ENCODE data around the gene TNFRSF12A.

- TF ChIP-seq CTCF (conservative IDR thresholded peaks at IDR 0.05 in 1 of 2, IDR thresholded peaks at IDR 0.05 in 1 of 2; ENCODE audit: extremely low read depth in 1 of 2, insufficient read depth in 1 of 2, low read depth in 1 of 2, low read length in 2 of 2), result no peak
- TF ChIP-seq EZH2 (IDR thresholded peaks at IDR 0.05; ENCODE audit: borderline replicate concordance, low read length), result no peak
Observed at GRCh38 chr16:3066440-3066748, 46.2 kb downstream of the TNFRSF12A start.

Data from mammary epithelial cell (primary cell).